Subcutaneous adipose tissue (tissue), 4 donors: ENCODE measurements around the gene ACOX3. TPM values are rescaled to one million over a fixed set of nuclear protein-coding genes. Genes with fewer than 3 reads are reported as not detected.

Experiments
- total RNA-seq, 4 donors: library from RNA; depleted of rRNA; stranded (reverse); fragments of >200 nt; gene quantifications; one replicate each; pipeline ENCODE4 v1.1.0, GENCODE V29; 2016
- TF ChIP-seq, protein P1 (sequence below): fragments of 450-650 bp; IDR thresholded peaks from one replicate; pipeline ENCODE4 v1.5.1; 2016; ENCODE audit warnings: low read depth, mild to moderate bottlenecking, control low read depth, antibody characterized with exemption, moderate library complexity

ACOX3 gene
- total RNA-seq, 4 donors from 2014 or later = 12.2 to 33.7 (median 17.3) TPM

DNA sequence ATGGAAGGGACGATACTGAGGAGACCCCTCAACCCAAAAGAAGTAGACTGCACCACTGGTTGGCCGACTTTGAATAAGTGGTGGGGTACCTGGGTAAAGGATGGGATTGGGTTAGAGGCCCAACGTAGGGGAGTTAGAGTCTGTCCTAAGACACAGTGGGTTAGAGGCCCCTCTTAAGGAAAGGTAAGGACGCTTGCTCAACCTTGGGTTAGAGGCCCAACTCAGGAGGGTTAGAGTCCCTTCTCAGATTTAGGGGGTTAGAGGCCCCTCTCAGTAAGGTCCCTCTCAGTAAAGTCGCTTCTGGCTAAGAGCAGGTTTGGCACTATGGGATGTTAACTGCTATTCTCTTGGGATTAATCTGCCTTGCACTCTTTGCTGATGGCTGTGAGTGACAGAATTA lies 81.3 kb downstream of the ACOX3 start:
- TF ChIP-seq, protein P1, sequence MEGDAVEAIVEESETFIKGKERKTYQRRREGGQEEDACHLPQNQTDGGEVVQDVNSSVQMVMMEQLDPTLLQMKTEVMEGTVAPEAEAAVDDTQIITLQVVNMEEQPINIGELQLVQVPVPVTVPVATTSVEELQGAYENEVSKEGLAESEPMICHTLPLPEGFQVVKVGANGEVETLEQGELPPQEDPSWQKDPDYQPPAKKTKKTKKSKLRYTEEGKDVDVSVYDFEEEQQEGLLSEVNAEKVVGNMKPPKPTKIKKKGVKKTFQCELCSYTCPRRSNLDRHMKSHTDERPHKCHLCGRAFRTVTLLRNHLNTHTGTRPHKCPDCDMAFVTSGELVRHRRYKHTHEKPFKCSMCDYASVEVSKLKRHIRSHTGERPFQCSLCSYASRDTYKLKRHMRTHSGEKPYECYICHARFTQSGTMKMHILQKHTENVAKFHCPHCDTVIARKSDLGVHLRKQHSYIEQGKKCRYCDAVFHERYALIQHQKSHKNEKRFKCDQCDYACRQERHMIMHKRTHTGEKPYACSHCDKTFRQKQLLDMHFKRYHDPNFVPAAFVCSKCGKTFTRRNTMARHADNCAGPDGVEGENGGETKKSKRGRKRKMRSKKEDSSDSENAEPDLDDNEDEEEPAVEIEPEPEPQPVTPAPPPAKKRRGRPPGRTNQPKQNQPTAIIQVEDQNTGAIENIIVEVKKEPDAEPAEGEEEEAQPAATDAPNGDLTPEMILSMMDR = no peak

DNA sequence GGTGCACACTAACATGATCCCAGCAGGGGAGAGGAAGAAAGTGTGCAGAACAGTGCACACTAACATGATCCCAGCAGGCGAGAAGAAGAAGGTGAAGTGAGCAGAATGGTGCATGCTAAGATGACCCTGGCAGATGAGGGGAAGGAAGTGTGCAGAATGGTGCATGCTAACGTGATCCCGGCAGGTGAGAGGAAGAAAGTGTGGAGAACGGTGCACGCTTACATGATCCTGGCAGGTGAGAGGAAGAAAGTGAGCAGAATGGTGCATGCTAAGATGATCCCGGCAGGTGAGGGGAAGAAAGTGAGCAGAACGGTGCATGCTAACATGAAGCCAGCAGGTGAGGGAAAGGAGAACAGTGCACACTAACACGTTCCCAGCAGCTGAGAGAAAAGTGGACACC lies 83.7 kb downstream of the ACOX3 start:
- TF ChIP-seq, protein P1 = no peak

DNA sequence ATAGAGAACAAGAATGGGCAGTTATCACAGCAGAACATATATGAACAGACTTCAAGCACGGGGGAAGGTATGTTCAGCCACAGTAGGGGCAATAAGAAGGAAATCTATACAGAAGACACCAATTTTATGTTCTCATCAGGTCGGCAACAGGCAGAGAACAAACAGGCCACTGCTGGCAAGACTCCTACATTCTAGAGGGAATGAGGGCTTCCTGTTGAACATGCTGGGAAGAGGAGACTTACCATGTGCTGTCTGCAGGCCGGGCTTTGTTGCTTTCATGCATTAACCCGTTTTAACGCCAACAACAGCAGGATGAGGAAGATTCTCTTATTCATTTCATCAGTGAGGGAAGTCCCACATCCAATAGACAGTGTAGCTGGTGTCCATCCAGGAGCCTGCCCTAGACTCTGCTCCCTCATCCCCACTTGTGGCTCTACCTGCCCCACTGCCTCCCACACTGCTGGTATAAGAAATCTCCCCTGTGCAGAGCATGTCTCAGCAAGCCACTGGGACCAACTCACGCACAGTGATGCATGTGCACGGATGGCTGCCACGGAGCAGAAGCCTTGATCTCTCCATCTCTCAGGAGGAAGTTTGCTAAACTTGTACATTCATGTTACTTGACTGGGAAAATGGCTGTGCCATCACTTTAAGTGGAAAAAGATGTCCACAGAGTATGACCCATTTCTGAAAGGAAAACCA lies 84.5 kb downstream of the ACOX3 start:
- TF ChIP-seq, protein P1 = no peak

DNA sequence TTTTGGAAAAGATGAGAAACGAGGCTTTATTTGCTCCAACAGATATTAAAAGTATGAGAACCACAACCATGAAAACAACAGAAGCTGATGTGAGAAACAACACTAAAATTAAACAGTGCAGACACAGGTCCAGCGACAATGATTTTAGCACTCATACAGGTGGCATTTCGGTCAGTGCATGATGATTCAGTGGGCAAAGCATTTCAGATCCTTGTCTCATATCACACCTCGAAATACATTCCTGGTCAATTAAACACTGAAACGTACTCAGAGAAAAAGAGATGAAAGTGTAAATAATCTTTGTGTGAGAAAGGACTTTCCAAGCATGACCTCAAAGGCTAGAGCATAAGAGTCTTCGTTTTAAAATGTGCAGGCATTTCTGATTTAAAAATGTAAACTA lies 85.2 kb downstream of the ACOX3 start:
- TF ChIP-seq, protein P1 = no peak

DNA sequence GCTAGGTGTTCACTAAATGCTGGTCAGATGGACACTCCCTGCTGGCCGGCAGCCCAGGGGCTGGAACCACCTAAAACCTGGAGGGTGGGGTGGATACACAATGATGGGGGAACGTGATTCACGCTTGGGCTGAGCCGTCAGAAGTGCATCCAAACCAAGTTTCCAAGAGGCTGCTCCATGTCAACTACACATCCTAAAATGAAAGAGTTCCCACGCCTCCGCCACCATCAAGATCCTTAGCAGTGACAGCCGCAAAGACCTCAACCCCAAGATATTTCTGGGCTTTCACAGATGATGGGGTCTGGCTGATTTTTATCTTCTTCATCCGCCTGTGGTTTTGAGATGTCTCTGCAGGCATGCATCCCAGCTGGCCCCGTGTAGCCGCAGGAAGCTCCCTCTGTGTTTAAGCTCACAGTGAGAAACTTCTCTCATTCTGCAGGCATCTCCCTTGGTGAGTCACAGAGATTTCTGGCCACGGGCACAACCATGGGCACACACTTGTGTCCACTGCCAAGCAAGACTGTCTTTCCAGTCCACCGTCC lies 86.5 kb downstream of the ACOX3 start:
- TF ChIP-seq, protein P1 = no peak

DNA sequence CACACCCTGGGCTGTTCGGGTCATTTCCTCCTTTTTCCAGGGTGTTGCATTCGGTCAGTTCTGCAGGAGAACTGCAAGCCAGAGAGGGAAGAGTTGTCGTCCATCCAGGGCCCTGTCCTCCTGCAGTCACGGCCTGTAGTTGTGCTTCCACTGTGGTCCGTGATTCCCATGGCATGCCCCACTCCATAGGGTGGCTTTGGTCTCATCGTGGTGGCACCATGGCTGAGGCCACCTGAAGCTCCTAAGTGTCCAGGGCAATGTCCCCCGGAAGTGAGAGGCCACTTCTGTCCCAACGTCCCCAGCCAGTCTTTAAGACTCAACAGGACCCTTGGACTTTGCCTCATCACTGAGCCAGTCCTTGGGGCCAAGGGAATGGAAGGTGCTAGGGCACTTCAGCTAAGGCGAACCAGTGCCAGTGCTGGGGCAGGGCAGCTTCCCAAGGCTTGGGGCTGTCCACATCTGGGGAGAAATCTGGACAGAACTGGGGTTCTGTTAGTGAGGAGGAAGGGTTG lies 87.3 kb downstream of the ACOX3 start:
- TF ChIP-seq, protein P1 = no peak

DNA sequence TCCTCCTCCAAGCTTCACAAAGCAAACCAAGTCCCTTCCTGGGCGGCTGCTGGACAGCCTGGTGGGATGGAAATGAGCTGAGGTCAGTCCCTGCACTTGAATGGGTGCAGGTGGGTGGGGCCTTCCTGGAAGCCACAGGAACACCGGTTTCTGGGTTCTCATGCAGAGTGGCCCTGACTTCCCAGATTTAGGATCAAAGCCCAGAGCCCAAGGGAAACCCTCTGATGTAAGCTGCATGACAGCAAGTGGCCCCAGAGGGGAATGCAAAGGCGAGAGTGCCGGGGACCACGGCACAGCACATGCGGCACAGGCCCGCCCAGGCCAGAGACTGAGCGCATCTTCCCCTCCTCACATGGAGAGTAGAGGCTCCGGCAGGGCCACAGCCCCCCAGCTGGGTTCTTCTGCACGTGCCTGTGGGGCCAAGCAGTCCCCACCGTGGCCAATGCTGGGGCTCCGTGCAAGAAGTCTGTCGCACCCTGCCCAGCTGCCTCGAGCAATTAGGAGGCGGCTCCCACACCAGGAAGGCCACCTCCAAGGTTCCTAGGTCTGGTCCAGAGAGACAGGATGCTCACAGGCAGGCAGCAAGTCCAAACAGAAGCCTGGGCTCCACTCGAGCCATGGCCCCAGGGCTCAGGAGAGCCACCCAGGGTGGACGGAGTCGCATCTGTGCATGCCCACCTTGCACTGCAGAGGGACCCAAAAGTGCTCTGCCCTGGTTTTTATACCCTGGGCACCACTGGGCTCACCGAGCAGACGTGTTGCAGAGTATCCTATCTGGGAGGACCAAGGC lies 88.0 kb downstream of the ACOX3 start:
- TF ChIP-seq, protein P1 = no peak
